Testis (tissue), 3 donors: Measurements from ENCODE around the gene COX19. TPM values are rescaled to one million over a fixed set of nuclear protein-coding genes. Genes with fewer than 3 reads are reported as not detected.
A peak's percentile ranks its signal among the peaks of the same experiment; 100 is the strongest.
"Not testable (repeated sequence)": the region's sequence is repeated elsewhere in the genome, so short reads cannot be mapped to it uniquely, and the experiment has no call there.

Source experiments
- DNase-seq: peaks from one replicate; pipeline ENCODE4 v3.0.0-alpha.2; 2019
- H3K27ac ChIP-seq, 2 donors: fragments of 200-600 bp; sonication (generic); one replicate each; pipeline ENCODE4 v1.5.1; 2019
- H3K27me3 ChIP-seq: fragments of 200-600 bp; sonication (generic); one replicate; pipeline ENCODE4 v1.5.1; 2019
- H3K36me3 ChIP-seq: fragments of 200-600 bp; sonication (generic); one replicate; pipeline ENCODE4 v1.5.1; 2017; ENCODE audit warnings: low read depth; ENCODE audit errors: missing control alignments
- H3K4me1 ChIP-seq: fragments of 200-600 bp; sonication (generic); one replicate; pipeline ENCODE4 v1.5.1; 2019
- H3K4me3 ChIP-seq, 2 donors: fragments of 200-600 bp; sonication (generic); one replicate each; pipeline ENCODE4 v1.5.1; 2017 to 2019
- H3K9me3 ChIP-seq: fragments of 200-600 bp; sonication (generic); one replicate; pipeline ENCODE4 v1.5.1; 2017
- CTCF ChIP-seq, 3 experiments: fragments of 450-650 bp in 2 of 3; fragments of 200-600 bp in 1 of 3; sonication (generic) in 1 of 3; IDR thresholded peaks; one replicate each; pipeline ENCODE4 v1.5.1; 2016 to 2019; ENCODE audit warnings: antibody characterized with exemption in 3 of 3, mild to moderate bottlenecking in 2 of 3, moderate library complexity in 1 of 3
- POLR2A ChIP-seq: fragments of 450-650 bp; IDR thresholded peaks from one replicate; pipeline ENCODE4 v1.6.1; 2017; ENCODE audit warnings: antibody characterized with exemption, mild to moderate bottlenecking, moderate library complexity
- WGBS, 2 donors: methylation state at CpG; one replicate each; pipeline ENCODE4 v1.1.5; 2018; 5-methylcytosine and 5-hydroxymethylcytosine counted together
- intact Hi-C: fragments of 100-400 bp; cut with DNase I; formaldehyde crosslinking; loops from one replicate; pipeline ENCODE4 v1.15.1; 2023; ENCODE audit warnings: low total_unique reads
- polyA plus RNA-seq: library from polyadenylated mRNA; stranded (reverse); fragments of 350-450 nt; fragmentation: Illumina TruSeq; extraction: RNeasy Lipid Tissue Mini Kit (QIAGEN cat#74804); gene quantifications from one replicate; pipeline ENCODE4 v1.2.3, GENCODE V29; 2014; ENCODE audit warnings: low read depth, low replicate concordance; ENCODE audit not compliant: insufficient read depth
- total RNA-seq, 2 donors: library from RNA; depleted of rRNA; stranded (reverse); fragments of >200 nt; gene quantifications; one replicate each; pipeline ENCODE4 v1.2.3, GENCODE V29; 2016

Gene COX19
- total and polyA plus RNA-seq, 3 donors from 2014 or later: 8.8 to 23.5 (median 21.6) TPM

- Histone ChIP-seq H3K9me3 (no peaks in the 10 kb centered on the region), H3K36me3 (no peaks in the 10 kb centered on the region), H3K27me3 (no peaks in the 10 kb centered on the region), H3K27ac (no peak overlapping the region), H3K4me1 (peaks cover 7% of the 10 kb centered on the region), H3K4me3 (no peak overlapping the region)
- 69 to 72% methylated on average over 4 to 47 of the region's 47 CpGs for WGBS, 2 donors
- intact Hi-C loops: no loop called here
- TF ChIP-seq CTCF (IDR thresholded peaks at IDR 0.05) (no peak), POLR2A (no peak)
- DNase-seq: no peak
These were observed 49.0 kb downstream of the COX19 start for GRCh38 chr7:926061-927030.

GRCh38 chr7:925601-926000, 49.7 kb downstream of the COX19 start:
- H3K4me3 ChIP-seq: no peak overlapping the region
- WGBS, 2 donors: 77 to 100% methylated on average over 2 to 18 of the region's 18 CpGs
- H3K4me1 ChIP-seq: peaks cover 7% of the 10 kb centered on the region
- DNase-seq: no peak
- no peaks in the 10 kb centered on the region for H3K27me3 ChIP-seq
- H3K36me3 ChIP-seq: no peaks in the 10 kb centered on the region
- no peak overlapping the region for H3K27ac ChIP-seq
- H3K9me3 ChIP-seq: no peaks in the 10 kb centered on the region
- intact Hi-C loops: no loop called here
- TF ChIP-seq POLR2A: no peak

GRCh38 chr7:924541-925231, 50.7 kb downstream of the COX19 start:
- H3K36me3 ChIP-seq: no peaks in the 10 kb centered on the region
- TF ChIP-seq POLR2A: no peak
- TF ChIP-seq CTCF (IDR thresholded peaks at IDR 0.05): no peak
- no peak overlapping the region for H3K4me3 ChIP-seq
- intact Hi-C loops: no loop called here
- no peaks in the 10 kb centered on the region for H3K9me3 ChIP-seq
- no peak for DNase-seq
- WGBS, 2 donors: 56 to 67% methylated on average over 11 to 24 of the region's 24 CpGs
- peaks cover 7% of the 10 kb centered on the region for H3K4me1 ChIP-seq
- no peaks in the 10 kb centered on the region for H3K27me3 ChIP-seq
- H3K27ac ChIP-seq: no peak overlapping the region

- H3K27ac ChIP-seq, H3K27me3 ChIP-seq, H3K36me3 ChIP-seq, intact Hi-C loops, H3K9me3 ChIP-seq, H3K4me1 ChIP-seq, DNase-seq, H3K4me3 ChIP-seq: not testable (repeated sequence)
- WGBS, 2 donors: 85% methylated on average over 5 to 14 of the region's 25 CpGs
These were observed 51.3 kb downstream of the COX19 start for GRCh38 chr7:924042-924441.

GRCh38 chr7:923108-924041, 52.0 kb downstream of the COX19 start:
- peaks cover 2% of the 10 kb centered on the region for H3K4me1 ChIP-seq
- no peak overlapping the region for H3K4me3 ChIP-seq
- no peaks in the 10 kb centered on the region for H3K9me3 ChIP-seq
- 61 to 67% methylated on average over 19 to 39 of the region's 40 CpGs for WGBS, 2 donors
- H3K27ac ChIP-seq: no peak overlapping the region
- no peaks in the 10 kb centered on the region for H3K27me3 ChIP-seq
- no peaks in the 10 kb centered on the region for H3K36me3 ChIP-seq
- no peak for TF ChIP-seq CTCF (IDR thresholded peaks at IDR 0.05)
- no peak for TF ChIP-seq POLR2A
- DNase-seq: peak; percentile 70
- intact Hi-C loops: no loop called here
